H9 (cell line): Measurements from ENCODE around the gene SF3B1. TPM values are rescaled to one million over a fixed set of nuclear protein-coding genes. Genes with fewer than 3 reads are reported as not detected.

ENCODE experiments used
- DNase-seq: peaks from one replicate; pipeline ENCODE4 v3.0.0-alpha.2; 2017
- H2AFZ ChIP-seq: one replicate; pipeline ENCODE4 v1.6.1; 2013; ENCODE audit warnings: mild to moderate bottlenecking, low read length, control low read depth, moderate library complexity
- H2AK5ac ChIP-seq: 2 replicates; pipeline ENCODE4 v1.6.1; 2013; ENCODE audit warnings: low read length, control low read depth, mixed read lengths; ENCODE audit not compliant: insufficient read length
- H2BK120ac ChIP-seq: one replicate; pipeline ENCODE4 v1.6.1; 2013; ENCODE audit warnings: low read depth, mild to moderate bottlenecking, low read length, control low read depth, inconsistent platforms; ENCODE audit not compliant: poor library complexity, severe bottlenecking
- H2BK12ac ChIP-seq: 2 replicates; pipeline ENCODE4 v1.6.1; 2013; ENCODE audit warnings: low read length, control low read depth, mixed read lengths, low read depth; ENCODE audit not compliant: insufficient read length
- H2BK15ac ChIP-seq: 2 replicates; pipeline ENCODE4 v1.6.1; 2013; ENCODE audit warnings: low read depth, low read length, control low read depth
- H2BK20ac ChIP-seq: one replicate; pipeline ENCODE4 v1.6.1; 2013; ENCODE audit warnings: low read depth, mild to moderate bottlenecking, low read length, control low read depth, inconsistent platforms; ENCODE audit not compliant: poor library complexity, severe bottlenecking
- H2BK5ac ChIP-seq: 2 replicates; pipeline ENCODE4 v1.6.1; 2013; ENCODE audit warnings: low read length, control low read depth, mixed read lengths; ENCODE audit not compliant: insufficient read length
- H3K14ac ChIP-seq: 2 replicates; pipeline ENCODE4 v1.6.1; 2013; ENCODE audit warnings: low read length, control low read depth; ENCODE audit not compliant: insufficient read depth
- H3K18ac ChIP-seq: 2 replicates; pipeline ENCODE4 v1.6.1; 2013; ENCODE audit warnings: low read depth, mild to moderate bottlenecking, mixed read lengths, low read length, control low read depth; ENCODE audit not compliant: insufficient read length
- H3K23ac ChIP-seq: 2 replicates; pipeline ENCODE4 v1.6.1; 2013; ENCODE audit warnings: low read length, control low read depth, mixed read lengths, low read depth; ENCODE audit not compliant: insufficient read length
- H3K23me2 ChIP-seq: 2 replicates; pipeline ENCODE4 v1.6.1; 2013; ENCODE audit warnings: low read depth, mild to moderate bottlenecking, mixed read lengths, low read length, control low read depth; ENCODE audit not compliant: insufficient read length, poor library complexity, severe bottlenecking
- H3K27ac ChIP-seq: 2 replicates; pipeline ENCODE4 v1.5.1; 2013; ENCODE audit warnings: low read length, control low read depth, mixed read lengths, low read depth; ENCODE audit not compliant: insufficient read length
- H3K27me3 ChIP-seq: 2 replicates; pipeline ENCODE4 v1.6.1; 2013; ENCODE audit warnings: low read length, control low read depth, inconsistent platforms; ENCODE audit not compliant: insufficient read depth
- H3K4ac ChIP-seq: 2 replicates; pipeline ENCODE4 v1.6.1; 2013; ENCODE audit warnings: low read depth, mild to moderate bottlenecking, control low read depth, inconsistent platforms, low read length, moderate library complexity
- H3K4me1 ChIP-seq: 2 replicates; pipeline ENCODE4 v1.6.1; 2013; ENCODE audit warnings: low read length, control low read depth, inconsistent platforms; ENCODE audit not compliant: insufficient read depth
- H3K4me2 ChIP-seq: 2 replicates; pipeline ENCODE4 v1.6.1; 2013; ENCODE audit warnings: low read length, control low read depth, mixed read lengths; ENCODE audit not compliant: insufficient read length, insufficient read depth
- H3K56ac ChIP-seq: 2 replicates; pipeline ENCODE4 v1.6.1; 2013; ENCODE audit warnings: low read depth, mild to moderate bottlenecking, mixed read lengths, low read length, control low read depth; ENCODE audit not compliant: insufficient read length
- H3K79me1 ChIP-seq: 2 replicates; pipeline ENCODE4 v1.6.1; 2013; ENCODE audit warnings: low read depth, mild to moderate bottlenecking, moderate library complexity, low read length, control low read depth, inconsistent platforms; ENCODE audit not compliant: insufficient read depth, poor library complexity, severe bottlenecking
- H3K79me2 ChIP-seq: 2 replicates; pipeline ENCODE4 v1.6.1; 2013; ENCODE audit warnings: low read length, control low read depth, inconsistent platforms; ENCODE audit not compliant: insufficient read depth
- H3K9ac ChIP-seq: 2 replicates; pipeline ENCODE4 v1.6.1; 2013; ENCODE audit warnings: low read length, control low read depth, mixed read lengths; ENCODE audit not compliant: insufficient read length; ENCODE audit errors: extremely low read depth
- H3K9me3 ChIP-seq: one replicate; pipeline ENCODE4 v1.6.1; 2013; ENCODE audit warnings: low read depth, low read length, inconsistent platforms; ENCODE audit not compliant: control insufficient read depth
- H3T11ph ChIP-seq: one replicate; pipeline ENCODE4 v1.6.1; 2013; ENCODE audit warnings: mild to moderate bottlenecking, low read length, control low read depth, inconsistent platforms
- H4K20me1 ChIP-seq: one replicate; pipeline ENCODE4 v1.6.1; 2013; ENCODE audit not compliant: control insufficient read depth, insufficient read length, insufficient read depth
- H4K5ac ChIP-seq: 2 replicates; pipeline ENCODE4 v1.6.1; 2013; ENCODE audit warnings: low read depth, mild to moderate bottlenecking, mixed read lengths, low read length, control low read depth; ENCODE audit not compliant: insufficient read length
- H4K8ac ChIP-seq: replicated peaks from 2 replicates; pipeline ENCODE4 v1.6.1; 2013; ENCODE audit warnings: low read length, control low read depth, mixed read lengths, low read depth; ENCODE audit not compliant: insufficient read length
- H4K91ac ChIP-seq: 2 replicates; pipeline ENCODE4 v1.6.1; 2013; ENCODE audit warnings: low read depth, mild to moderate bottlenecking, moderate library complexity, mixed read lengths, low read length, control low read depth; ENCODE audit not compliant: insufficient read length
- H3K27ac Mint-ChIP-seq, 3 experiments: 2 replicates in 2 of 3; 3 replicates in 1 of 3; pipeline ENCODE4 v1.8.0; 2020 to 2021; ENCODE audit warnings: mixed read lengths in 3 of 3, mild to moderate bottlenecking in 1 of 3, moderate library complexity in 1 of 3
- H3K27me3 Mint-ChIP-seq: 2 replicates; pipeline ENCODE4 v1.8.0; 2021; ENCODE audit warnings: low read depth, mild to moderate bottlenecking, moderate library complexity, mixed read lengths
- H3K36me3 Mint-ChIP-seq, 3 experiments: 2 replicates in 2 of 3; 3 replicates in 1 of 3; pipeline ENCODE4 v1.8.0; 2020 to 2021; ENCODE audit warnings: low read depth in 3 of 3, mixed read lengths in 3 of 3; ENCODE audit not compliant: insufficient read depth in 1 of 3
- H3K4me1 Mint-ChIP-seq, 2 experiments: 2 replicates each; pipeline ENCODE4 v1.8.0; 2020; ENCODE audit warnings: mixed read lengths in 2 of 2
- H3K4me3 Mint-ChIP-seq, 2 experiments: 2 replicates in 1 of 2; 3 replicates in 1 of 2; pipeline ENCODE4 v1.8.0; 2020 to 2021; ENCODE audit warnings: mild to moderate bottlenecking in 2 of 2, mixed read lengths in 2 of 2, moderate library complexity in 1 of 2
- H3K9me3 Mint-ChIP-seq, 2 experiments: 2 replicates in 1 of 2; 3 replicates in 1 of 2; pipeline ENCODE4 v1.8.0; 2020; ENCODE audit warnings: mild to moderate bottlenecking in 2 of 2, mixed read lengths in 2 of 2, moderate library complexity in 1 of 2
- CTCF ChIP-seq: fragments of 200-600 bp; sonication (generic); conservative IDR thresholded peaks from 3 replicates; pipeline ENCODE4 v1.8.0; 2021; ENCODE audit warnings: antibody characterized with exemption, mild to moderate bottlenecking
- total RNA-seq: library from RNA; stranded (reverse); gene quantifications from 2 replicates; pipeline ENCODE4 v1.2.1, GENCODE V29; 2021

The SF3B1 gene
- total RNA-seq, 1 experiment from 2014 or later: 278 TPM

GRCh38 chr2:197419438-197419837 lies 15.4 kb downstream of the SF3B1 start:
- H3K4me1 ChIP-seq: no peaks in the 10 kb centered on the region
- H3K9ac ChIP-seq: no peak overlapping the region
- H4K91ac ChIP-seq: no peak overlapping the region
- no peak overlapping the region for H2BK20ac ChIP-seq
- peaks cover 7% of the 10 kb centered on the region for H3K79me1 ChIP-seq
- Mint-ChIP-seq H3K4me3 (no peak overlapping the region), H3K36me3 (peaks cover 35 to 79% (median 73%) of the 10 kb centered on the region in 3 experiments; a peak in 6 of 7 replicates), H3K27ac (no peak overlapping the region), H3K4me1 (no peaks in the 10 kb centered on the region), H3K9me3 (no peaks in the 10 kb centered on the region), H3K27me3 (no peaks in the 10 kb centered on the region)
- H3K9me3 ChIP-seq: no peaks in the 10 kb centered on the region
- H4K8ac ChIP-seq: no peak overlapping the region
- no peak overlapping the region for H2BK120ac ChIP-seq
- no peak overlapping the region for H2AK5ac ChIP-seq
- H3K27ac ChIP-seq: no peak overlapping the region
- no peak overlapping the region for H3T11ph ChIP-seq
- no peak overlapping the region for H2AFZ ChIP-seq
- no peaks in the 10 kb centered on the region for H3K27me3 ChIP-seq
- no peak overlapping the region for H3K14ac ChIP-seq
- no peak overlapping the region for H2BK12ac ChIP-seq
- H3K18ac ChIP-seq: no peak overlapping the region
- H3K4me2 ChIP-seq: no peak overlapping the region
- no peak for DNase-seq
- no peaks in the 10 kb centered on the region for H4K20me1 ChIP-seq
- H4K5ac ChIP-seq: no peak overlapping the region
- H2BK15ac ChIP-seq: no peak overlapping the region
- no peaks in the 10 kb centered on the region for H3K23me2 ChIP-seq
- no peak overlapping the region for H3K4ac ChIP-seq
- no peak for TF ChIP-seq CTCF
- H2BK5ac ChIP-seq: no peak overlapping the region
- no peak overlapping the region for H3K56ac ChIP-seq
- no peak overlapping the region for H3K23ac ChIP-seq
- peaks cover 9% of the 10 kb centered on the region; the same call in 1 of the 2 replicates for H3K79me2 ChIP-seq
